ENCODE measurements around the gene CLDN34.

Gene CLDN34, protein sequence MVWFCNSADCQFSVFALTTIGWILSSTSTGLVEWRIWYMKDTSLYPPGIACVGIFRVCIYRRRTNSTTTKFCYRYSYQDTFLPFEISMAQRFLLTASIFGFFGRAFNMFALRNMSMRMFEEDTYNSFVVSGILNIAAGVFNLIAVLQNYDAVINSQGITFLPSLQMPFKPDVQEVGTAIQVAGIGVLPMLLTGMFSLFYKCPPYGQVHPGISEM

DNA sequence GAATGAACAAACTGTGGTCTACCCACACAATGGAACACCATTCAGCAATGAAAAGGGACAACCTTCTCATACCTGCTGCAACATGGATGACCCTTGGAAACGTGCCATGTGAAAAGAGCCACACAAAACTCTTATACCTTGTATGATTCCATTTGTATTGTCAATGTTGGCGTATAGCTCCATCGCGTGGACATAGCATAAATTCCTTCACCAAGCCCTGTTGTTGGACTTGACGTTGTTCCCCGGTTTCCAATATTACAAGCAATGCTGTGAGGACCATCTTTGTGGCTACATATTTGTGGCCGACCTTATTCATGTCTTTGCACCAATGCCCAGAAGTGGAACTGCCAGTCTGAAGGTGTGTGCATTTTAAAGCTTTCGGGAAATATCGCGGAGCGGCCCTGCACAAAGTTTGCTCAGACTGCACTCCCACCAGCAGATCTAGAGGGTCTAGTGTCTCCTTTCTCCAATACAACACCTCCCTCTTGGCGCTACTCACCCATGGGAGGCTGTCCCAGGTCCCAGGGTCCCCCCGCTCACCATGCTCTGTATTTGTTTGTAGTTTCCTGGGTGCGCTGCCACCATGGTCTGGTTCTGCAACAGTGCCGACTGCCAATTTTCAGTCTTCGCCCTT lies at the start of gene CLDN34:
CLDN34 (plus strand) TSS at position 584 of the 634 bp plus-strand sequence; CDS start at position 584, 0 bp downstream.
- DNase-seq (ENCODE audit: low spot score): no peak

DNA sequence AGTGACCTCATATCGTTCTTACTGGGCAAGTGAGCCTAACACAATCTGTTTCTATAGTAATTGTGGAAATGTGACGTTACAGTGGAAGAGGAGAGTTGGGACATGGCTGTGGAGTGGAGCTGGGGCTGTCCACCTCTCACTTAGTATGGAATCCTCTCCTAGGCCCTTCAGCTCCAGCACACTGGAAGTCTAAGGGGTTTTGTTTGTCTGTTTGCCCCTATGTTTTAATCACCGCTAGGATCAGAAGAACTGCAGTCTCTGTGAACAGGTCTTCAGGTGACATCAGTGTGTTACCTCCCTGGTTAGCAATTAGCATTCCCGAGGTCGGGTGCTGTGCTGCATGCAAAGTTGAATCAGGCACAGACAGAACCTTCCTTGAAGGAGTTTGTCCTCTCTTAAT lies 49.3 kb upstream of the CLDN34 start:
- DNase-seq (ENCODE audit: low spot score): no peak

DNA sequence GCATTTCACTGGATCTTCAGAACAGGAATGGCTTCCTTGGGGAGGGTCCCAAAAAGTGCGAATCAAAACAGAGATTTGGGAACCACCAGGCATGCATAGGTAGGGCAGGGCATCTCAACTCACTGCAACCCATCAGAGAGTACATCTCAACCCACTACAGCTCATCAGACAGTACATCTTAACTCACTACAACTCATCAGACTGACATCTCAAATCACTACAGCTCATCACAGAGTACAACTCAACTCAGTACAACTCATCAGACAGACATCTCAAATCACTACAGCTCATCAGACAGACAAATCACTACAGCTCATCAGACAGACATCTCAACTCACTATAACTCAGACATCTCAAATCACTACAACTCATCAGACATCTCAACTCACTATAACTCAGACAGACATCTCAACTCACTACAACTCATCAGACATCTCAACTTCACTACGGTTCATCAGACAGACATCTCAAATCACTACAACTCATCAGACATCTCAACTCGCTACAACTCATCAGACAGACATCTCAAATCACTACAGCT lies 47.5 kb upstream of the CLDN34 start:
- DNase-seq (ENCODE audit: low spot score): no peak

DNA sequence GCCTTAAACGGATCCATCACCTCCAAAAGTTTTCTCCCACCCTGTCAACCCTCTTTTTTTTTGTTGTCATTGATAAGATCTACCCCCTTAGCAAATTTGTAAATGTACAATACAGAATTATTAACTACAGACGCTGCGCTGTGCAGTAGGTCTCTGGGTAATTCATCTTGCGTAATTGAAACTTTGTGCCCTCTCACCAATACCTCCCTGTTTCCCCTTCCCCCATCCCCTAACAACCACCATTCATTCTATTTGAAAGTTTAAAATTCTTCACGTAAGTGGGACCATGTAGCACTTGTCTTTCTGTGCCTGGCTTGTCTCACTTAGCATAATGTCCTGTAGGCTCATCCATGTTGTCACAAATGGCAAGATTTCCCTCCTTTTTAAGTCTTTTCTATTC lies 45.8 kb upstream of the CLDN34 start:
- DNase-seq (ENCODE audit: low spot score): no peak

DNA sequence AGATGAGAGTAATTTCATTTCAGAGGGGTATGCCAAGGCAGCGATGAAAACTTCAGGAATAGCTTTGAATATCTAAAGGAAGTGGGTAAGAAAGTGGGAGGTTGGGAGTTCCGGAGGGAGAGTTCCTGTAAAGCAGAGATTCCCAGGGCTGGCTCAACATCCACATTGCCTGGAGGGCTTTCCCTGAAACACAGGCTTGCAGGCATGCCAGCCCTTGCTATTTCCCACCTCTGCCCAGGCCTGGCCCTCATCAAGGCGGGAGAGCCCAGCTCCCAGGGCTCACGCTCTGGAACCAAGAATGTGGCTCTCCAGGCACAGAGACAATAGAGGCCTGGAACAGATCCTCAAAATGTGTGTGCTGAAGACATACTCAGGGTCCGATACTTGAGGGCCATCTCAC lies 43.8 kb upstream of the CLDN34 start:
- DNase-seq (ENCODE audit: low spot score): no peak

DNA sequence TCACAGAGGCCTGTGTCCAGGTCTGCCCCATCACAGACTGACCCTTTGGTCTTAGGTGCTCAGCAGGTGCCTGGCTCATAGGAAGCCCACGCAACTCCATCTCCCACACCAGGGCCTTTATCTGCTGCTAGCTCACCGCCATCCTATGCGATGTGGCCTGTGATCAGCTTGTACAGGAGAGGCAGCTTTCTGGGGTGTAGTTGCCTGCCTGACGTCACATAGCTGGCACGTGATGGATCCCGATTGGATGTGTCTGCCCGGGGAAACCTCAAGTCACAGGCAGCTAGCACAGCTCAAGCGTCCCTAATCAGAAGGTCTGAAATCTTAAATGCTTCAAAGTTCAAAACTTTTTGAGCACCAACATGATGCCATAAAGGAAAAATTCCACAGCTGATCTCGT lies 41.2 kb upstream of the CLDN34 start:
- DNase-seq (ENCODE audit: low spot score): no peak

DNA sequence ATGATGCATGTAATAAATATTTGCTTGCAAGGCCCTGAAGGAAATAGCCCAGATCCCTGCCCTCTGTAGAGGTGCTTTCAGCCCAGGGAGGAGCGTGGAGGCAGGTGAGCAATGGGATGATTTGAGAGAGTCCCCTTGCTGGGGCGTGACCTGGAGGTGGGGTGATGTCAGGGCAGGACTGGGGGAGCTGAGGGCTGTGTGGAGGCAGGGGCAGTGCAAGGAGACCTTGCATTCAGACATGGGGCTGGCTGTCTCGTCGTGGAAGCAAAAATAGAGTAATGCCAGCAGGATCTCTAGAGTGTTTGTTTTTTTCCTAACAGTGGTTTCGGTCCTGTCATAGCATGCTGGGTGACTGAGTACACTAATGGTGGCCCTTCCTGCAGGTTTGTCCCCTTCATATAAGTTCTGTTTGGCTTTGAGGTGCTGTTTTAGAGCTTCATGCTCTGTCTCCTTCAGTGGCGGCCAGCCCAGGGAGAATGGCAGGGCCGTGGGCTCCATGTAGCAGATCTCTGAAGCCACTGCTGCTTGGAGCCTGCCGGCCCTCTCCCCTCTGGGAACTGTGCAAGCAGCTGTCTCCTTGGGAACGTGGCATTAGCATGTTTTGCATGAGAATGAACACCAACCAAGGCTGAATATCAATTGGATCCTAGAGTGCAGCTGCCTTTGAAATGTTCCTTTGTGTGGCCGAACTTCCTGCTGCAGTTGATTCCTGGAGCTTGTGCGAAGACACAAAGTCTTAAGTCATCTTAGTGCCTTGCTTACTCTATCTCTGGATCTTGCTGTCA lies 39.3 kb upstream of the CLDN34 start:
- DNase-seq (ENCODE audit: low spot score): peak; percentile 68

DNA sequence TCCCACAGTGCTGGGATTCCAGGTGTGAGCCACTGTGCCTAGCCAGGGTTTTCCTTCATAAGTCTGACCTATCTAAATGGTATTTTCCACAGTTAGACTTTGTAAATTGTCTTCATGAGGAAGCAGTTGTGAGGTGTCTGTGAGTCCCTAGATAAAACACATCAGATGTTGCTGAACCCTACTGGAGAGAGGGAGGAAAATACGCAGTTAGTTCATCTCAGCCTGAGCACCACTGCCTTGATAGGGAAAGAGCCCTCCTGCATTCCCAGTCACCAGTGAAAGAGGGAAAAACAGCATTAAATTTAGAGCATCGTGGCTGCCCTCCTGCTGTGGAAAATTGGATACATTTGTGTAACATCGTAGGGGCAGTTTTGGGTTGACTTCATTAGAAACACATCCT lies 31.7 kb upstream of the CLDN34 start:
- no peak for DNase-seq (ENCODE audit: low spot score)

DNA sequence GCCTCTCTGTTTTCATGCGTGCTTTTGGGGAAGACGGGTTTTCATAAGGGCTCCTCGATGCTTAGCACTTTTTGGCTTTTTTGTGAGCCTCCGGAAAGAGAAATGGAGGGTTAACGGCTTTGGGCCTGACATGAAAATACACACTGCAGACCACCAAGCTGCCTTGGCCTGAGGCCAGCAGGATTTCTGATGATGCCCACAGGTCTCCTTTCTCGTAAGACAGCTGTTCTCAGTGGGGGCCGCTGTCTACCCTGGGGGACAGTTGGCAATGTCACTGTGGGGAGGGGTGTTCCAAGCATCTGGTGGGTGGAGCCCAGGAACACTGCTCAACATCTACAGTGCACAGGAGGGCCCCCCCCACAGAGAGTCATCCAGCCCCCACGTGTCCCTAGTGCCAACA lies 29.4 kb upstream of the CLDN34 start:
- no peak for DNase-seq (ENCODE audit: low spot score)

DNA sequence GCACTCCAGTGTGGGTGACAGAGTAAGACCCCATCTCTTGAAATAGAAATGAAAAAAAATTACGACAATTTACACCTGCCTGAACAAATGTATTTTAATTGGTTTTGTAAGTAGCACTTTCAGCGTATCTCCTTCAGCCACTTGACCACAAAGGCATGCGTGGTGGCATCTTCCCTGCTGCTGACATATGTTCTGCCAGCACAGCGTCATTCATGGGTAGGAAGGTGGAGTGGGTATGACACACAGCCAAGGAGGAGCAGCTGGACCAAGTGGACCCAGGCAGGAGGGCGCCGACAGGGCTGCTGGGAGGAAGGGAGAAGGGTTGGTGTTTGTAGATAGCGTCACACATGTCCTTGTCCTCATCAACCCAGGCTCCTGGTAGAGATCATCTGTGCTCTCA lies 28.6 kb upstream of the CLDN34 start:
- no peak for DNase-seq (ENCODE audit: low spot score)

DNA sequence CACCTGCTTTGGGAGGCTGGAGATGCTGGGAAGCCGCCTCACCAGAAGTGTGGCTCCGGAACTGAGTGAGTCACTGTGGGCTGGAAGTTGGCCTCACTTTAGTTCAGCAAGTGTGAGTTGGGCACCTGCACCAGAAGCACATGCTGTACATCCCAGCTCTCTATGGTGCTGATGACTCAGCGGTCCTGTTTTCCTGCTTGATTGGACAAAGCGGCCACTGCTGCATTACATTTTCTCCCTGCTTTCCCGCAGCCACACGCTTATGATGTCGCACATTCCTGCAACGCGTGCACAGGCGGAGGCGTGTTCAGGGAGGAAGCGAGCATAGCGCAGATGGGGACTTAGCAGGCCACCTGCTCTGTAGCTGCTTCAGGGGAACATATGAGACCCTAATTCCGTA lies 26.7 kb upstream of the CLDN34 start:
- no peak for DNase-seq (ENCODE audit: low spot score)

DNA sequence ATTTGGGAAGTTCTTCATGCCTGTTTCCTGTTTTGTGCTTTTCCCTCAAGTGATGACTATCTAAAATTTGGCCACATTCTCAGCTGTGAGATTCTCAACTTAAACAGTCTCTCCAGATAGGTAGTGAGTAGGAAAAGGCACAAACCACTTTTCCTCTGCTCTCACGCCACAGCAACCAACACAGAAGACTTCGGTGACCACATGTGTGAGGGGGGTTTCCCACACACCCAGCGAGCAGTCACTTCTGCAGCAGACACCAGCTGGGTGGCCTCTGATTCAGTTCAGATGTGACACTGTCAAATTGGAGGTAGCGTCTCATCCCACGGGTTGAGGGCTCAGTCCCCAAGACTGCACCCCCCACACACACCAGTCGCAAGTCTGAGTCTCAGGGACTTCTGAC lies 25.1 kb upstream of the CLDN34 start:
- no peak for DNase-seq (ENCODE audit: low spot score)

DNA sequence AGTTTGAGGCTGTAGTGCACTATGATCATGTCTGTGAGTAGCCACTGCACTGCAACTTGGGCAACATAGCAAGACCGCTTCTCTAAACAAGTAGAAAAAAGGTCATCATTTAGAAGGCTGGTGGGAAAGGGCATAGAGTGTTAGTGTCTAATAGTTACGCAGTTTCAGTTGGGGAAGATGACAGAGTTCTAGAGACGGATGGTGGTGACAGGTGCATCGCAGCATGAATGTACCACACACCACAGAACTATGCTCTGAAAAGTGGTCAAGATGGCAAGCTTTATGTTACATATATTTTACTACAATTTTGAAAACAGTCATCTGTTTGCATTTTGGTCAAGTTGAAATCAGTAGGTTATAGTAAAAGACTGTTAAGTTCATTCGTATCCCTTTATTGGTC lies 23.7 kb upstream of the CLDN34 start:
- DNase-seq (ENCODE audit: low spot score): no peak

DNA sequence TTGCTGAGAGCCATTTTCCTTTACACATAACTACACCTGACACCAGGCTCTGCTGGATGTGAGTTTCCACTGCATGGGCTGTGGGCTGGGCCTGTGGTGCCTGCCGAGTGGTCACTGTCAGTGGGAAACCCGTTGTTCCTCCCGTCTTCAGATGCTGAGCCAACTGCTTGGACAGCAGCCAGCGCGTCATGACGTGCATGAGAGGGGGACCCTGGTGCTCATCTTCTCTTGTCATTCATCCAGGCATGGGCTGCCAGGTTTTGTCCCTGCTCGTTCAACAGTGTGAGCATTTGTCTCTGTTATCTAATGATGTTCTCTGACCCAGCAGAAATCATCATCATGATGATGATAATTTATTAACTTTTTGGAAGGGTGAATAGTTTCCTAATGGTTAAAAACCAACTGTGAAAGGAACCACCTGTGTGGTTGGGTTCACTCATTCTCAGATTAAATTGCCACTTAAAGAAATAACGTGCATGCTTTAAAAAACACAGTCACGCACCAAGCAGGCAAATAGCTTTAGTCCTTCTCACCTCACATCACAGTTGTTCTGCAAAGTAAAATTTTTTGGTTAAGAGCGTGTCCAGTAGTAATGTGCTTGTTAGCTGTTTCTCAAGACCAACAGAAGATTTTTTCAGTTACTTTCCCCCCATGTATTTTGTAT lies 19.9 kb upstream of the CLDN34 start:
- DNase-seq (ENCODE audit: low spot score): no peak

DNA sequence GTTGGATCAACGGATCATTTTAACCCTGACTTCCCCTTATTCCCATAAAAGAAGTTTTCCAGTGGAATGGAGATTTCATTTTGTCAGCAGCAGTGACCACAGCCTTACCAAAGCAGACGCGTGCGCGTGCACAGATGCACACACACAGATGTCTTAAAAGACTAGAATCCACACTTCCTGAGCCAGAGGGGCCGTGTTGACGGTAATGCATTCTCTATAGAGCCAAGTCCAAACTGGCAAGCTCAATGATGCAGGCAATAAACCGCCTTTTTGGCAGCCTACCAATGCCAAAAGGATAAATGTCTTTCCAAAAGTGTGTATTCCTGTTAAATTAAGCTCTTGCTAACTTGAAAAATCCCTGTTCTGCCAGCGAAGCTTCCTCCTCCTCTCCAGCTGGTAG lies 18.8 kb upstream of the CLDN34 start:
- DNase-seq (ENCODE audit: low spot score): no peak

DNA sequence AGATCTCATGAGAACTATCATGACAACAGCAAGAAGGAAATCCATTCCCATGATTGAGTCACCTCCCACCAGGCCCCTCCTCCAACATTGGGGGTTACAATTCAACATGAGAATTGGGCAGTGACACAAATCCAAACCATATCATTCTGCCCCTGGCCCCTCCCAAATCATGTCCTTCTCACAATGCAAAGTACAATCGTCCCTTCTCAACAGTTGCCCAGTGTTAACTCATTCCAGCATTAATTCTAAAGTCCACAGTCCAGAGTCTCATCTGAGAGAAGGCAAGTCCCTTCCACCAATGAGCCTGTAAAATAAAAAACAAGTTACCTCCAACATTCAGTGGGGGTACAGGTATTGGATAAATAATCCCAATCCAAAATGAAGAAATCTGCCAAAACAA lies 14.9 kb upstream of the CLDN34 start:
- no peak for DNase-seq (ENCODE audit: low spot score)

DNA sequence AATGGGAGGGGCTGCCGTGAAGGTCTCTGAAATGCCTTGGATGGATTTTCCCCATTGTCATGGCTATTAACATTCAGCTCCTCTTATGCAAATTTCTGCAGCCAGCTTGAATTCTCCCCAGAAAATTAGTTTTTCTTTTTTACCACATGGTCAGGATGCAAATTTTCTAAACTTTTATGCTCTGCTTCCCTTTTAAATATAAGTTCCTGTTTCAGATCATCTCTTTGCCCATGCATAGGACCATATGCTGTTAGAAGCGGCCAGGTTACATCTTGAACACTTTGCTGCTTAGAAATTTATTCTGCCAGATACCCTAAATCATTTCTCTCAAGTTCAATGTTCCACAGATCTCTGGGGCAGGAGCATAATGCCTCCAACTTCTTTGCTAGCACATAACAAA lies 13.8 kb upstream of the CLDN34 start:
- DNase-seq (ENCODE audit: low spot score): no peak

DNA sequence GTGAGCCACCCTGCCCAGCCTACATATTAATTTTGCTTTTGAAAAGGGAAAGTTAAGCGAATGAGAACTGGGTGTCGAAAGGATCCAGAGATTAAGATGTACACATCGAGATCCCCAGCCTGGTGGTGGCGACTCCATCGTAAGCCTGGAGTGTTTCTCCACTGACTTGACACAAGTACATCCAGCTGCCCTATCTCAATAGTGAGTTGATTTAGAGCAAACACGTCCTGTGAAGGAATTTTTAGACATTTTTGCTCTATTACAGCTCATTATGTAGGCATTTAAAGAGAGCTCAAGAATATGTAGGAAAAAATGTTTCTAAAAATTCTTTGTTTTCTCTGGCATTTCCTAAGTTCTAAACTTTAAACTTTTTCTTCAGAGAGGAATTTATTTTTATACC lies 11.7 kb upstream of the CLDN34 start:
- no peak for DNase-seq (ENCODE audit: low spot score)

DNA sequence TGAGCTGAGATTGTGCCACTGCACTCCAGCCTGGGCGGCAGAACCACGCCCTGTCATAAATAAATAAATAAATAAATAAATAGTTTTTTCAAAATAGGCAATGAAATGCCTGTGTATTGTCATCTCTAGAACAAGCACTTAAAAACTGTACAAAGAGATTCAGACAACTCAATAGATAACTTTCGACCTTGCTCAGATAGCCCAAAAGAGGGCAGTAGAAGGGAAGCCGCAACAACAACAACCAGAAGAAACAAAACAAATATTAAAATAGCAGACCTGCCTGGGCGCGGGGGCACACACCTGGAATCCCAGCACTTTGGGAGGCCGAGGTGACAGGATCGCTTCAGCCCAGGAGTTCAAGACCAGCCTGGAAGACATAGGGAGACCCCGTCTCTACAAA lies 9.4 kb upstream of the CLDN34 start:
- DNase-seq (ENCODE audit: low spot score): no peak

DNA sequence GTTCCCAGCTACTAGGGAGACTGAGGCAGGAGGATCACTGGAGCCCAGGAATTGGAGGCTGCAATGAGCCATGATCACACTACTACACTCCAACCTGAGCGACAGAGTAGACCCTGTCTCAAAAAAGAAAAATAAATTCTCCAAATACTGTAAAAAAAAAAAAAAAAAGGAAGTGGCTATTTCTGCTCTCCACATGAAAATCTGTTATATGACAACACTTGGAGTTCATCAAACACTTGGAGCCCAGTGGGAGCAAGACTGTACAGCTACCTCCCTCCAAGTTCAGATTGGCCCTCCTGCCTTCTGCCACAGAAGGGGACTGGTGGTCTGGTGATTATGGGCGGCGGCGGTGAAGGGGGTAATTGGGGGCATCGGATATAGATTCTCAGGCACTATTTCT lies 9.0 kb upstream of the CLDN34 start:
- DNase-seq (ENCODE audit: low spot score): no peak

DNA sequence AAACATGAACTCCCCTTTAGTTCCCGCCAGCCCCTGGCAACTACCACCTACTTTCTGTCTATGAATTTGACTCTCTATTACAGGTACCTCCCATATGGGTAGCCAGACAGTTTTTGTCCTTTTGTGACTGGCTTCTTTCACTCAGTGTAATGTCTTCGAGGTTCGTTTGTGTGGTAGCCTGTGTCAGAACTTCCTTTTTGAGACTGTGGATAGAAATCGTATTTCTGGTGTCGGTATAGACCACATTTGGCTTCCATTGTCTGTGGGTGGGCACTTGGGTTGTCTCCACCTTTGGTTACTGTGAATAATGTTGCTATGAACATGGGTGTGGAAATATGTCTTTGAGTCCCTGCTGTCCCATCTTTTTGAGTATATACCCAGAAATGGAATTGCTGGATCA lies 5.4 kb upstream of the CLDN34 start:
- no peak for DNase-seq (ENCODE audit: low spot score)

DNA sequence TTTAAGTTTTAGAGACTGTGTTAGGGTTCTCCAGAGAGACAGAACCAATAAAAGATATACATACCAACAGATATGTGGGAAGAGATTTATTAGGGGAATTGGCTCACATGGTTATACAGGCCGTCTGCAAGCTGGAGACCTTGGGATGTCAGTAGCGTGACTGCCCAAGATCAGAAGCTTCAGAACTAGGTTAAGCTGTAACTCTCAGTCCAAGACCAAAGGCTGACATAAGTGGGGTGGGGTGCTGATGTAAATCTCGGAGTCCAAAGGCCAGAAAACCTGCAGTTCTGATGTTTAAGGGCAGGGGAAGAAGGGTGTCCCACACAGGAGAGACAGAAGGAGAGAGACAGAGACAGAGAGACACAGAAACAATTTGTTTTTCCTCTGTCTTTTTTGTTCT lies 10.5 kb downstream of the CLDN34 start:
- no peak for DNase-seq (ENCODE audit: low spot score)

DNA sequence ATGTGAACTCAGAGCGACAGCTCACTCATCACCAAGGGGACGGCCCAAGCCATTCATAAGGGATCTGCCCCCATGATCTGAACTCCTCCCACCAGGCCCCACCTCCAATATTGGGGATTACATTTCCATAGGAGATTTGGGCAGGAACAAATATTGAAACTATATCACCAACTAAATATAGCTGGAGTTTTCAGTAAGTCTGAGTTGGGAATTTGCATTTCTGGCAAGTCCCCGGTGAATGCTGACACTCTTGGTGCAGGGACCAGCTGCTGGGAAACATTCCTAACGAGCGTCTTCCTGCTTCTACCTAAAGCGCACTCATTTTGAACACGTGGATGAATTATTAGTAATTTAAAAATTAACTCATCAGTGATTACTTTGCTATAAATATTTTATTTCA lies 13.2 kb downstream of the CLDN34 start:
- no peak for DNase-seq (ENCODE audit: low spot score)
